ENCODE results near the gene IFT81.

Gene IFT81

GRCh38 chr12:110186059-110186458, 61.9 kb downstream of the IFT81 start:
- DNase-seq (ENCODE audit: low read depth): no peak
- no peak for TF ChIP-seq CTCF (IDR thresholded peaks at IDR 0.05; ENCODE audit: insufficient read depth, low read depth, low read length, missing control alignments)
- H3K4me3 ChIP-seq (ENCODE audit: low read depth, low read length): no peak overlapping the region

- no peak overlapping the region for H3K4me3 ChIP-seq (ENCODE audit: low read depth, low read length)
- DNase-seq (ENCODE audit: low read depth): no peak
- TF ChIP-seq CTCF (IDR thresholded peaks at IDR 0.05; ENCODE audit: insufficient read depth, low read depth, low read length, missing control alignments): no peak
Observed at GRCh38 chr12:110193196-110193595, 69.0 kb downstream of the IFT81 start.

- H3K4me3 ChIP-seq (ENCODE audit: low read depth, low read length): no peak overlapping the region
- no peak for DNase-seq (ENCODE audit: low read depth)
- TF ChIP-seq CTCF (IDR thresholded peaks at IDR 0.05; ENCODE audit: insufficient read depth, low read depth, low read length, missing control alignments): no peak
Observed at GRCh38 chr12:110197003-110197402, 72.8 kb downstream of the IFT81 start.

- no peak for TF ChIP-seq CTCF (IDR thresholded peaks at IDR 0.05; ENCODE audit: insufficient read depth, low read depth, low read length, missing control alignments)
- no peak for DNase-seq (ENCODE audit: low read depth)
- H3K4me3 ChIP-seq (ENCODE audit: low read depth, low read length): no peak overlapping the region
Observed at GRCh38 chr12:110198386-110198785, 74.2 kb downstream of the IFT81 start.

GRCh38 chr12:110199339-110200123, 75.4 kb downstream of the IFT81 start:
- no peak overlapping the region for H3K4me3 ChIP-seq (ENCODE audit: low read depth, low read length)
- no peak for TF ChIP-seq CTCF (IDR thresholded peaks at IDR 0.05; ENCODE audit: insufficient read depth, low read depth, low read length, missing control alignments)
- DNase-seq (ENCODE audit: low read depth): peak; percentile 64

- DNase-seq (ENCODE audit: low read depth): no peak
- no peak for TF ChIP-seq CTCF (IDR thresholded peaks at IDR 0.05; ENCODE audit: insufficient read depth, low read depth, low read length, missing control alignments)
- H3K4me3 ChIP-seq (ENCODE audit: low read depth, low read length): no peak overlapping the region
Observed at GRCh38 chr12:110200124-110200417, 75.9 kb downstream of the IFT81 start.

GRCh38 chr12:110201995-110202394, 77.8 kb downstream of the IFT81 start:
- DNase-seq (ENCODE audit: low read depth): no peak
- no peak for TF ChIP-seq CTCF (IDR thresholded peaks at IDR 0.05; ENCODE audit: insufficient read depth, low read depth, low read length, missing control alignments)
- no peak overlapping the region for H3K4me3 ChIP-seq (ENCODE audit: low read depth, low read length)
